Thyroid gland (tissue), 4 donors: Measurements from ENCODE around the gene XIAP.
"Not testable (repeated sequence)": the region's sequence is repeated elsewhere in the genome, so short reads cannot be mapped to it uniquely, and the experiment has no call there.

Experiments used
- POLR2A ChIP-seq, 2 donors: fragments of 450-650 bp; IDR thresholded peaks; one replicate each; pipeline ENCODE4 v1.6.1; 2017; ENCODE audit warnings: antibody characterized with exemption in 2 of 2, mild to moderate bottlenecking in 2 of 2, moderate library complexity in 1 of 2
- TF ChIP-seq, protein P1 (sequence below), 6 experiments: fragments of 200-600 bp in 3 of 6; fragments of 450-650 bp in 3 of 6; sonication (generic) in 3 of 6; IDR thresholded peaks; one replicate each; pipeline ENCODE4 v1.5.1; 2016 to 2019; ENCODE audit warnings: antibody characterized with exemption in 6 of 6, mild to moderate bottlenecking in 2 of 6, inconsistent platforms in 1 of 6, moderate library complexity in 1 of 6

DNA sequence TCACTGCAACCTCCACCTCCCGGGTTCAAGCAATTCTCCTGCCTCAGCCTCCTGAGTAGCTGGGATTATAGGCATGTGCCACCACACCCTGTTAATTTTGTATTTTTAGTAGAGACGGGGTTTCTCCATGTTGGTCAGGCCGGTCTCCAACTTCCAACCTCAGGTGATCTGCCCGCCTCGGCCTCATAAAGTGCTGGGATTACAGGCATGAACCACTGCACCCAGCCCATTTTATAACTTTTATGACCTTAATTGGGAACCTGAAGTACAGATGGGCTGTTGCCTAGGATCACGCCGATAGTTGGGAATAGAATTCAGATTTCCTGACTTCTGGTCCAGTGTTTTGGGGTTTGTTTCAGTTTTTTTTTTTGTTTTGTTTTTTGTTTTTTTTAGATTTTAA is 43.4 kb downstream of the XIAP start:
- TF ChIP-seq, protein P1, sequence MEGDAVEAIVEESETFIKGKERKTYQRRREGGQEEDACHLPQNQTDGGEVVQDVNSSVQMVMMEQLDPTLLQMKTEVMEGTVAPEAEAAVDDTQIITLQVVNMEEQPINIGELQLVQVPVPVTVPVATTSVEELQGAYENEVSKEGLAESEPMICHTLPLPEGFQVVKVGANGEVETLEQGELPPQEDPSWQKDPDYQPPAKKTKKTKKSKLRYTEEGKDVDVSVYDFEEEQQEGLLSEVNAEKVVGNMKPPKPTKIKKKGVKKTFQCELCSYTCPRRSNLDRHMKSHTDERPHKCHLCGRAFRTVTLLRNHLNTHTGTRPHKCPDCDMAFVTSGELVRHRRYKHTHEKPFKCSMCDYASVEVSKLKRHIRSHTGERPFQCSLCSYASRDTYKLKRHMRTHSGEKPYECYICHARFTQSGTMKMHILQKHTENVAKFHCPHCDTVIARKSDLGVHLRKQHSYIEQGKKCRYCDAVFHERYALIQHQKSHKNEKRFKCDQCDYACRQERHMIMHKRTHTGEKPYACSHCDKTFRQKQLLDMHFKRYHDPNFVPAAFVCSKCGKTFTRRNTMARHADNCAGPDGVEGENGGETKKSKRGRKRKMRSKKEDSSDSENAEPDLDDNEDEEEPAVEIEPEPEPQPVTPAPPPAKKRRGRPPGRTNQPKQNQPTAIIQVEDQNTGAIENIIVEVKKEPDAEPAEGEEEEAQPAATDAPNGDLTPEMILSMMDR (IDR thresholded peaks at IDR 0.05), result not testable (repeated sequence)
- TF ChIP-seq POLR2A (IDR thresholded peaks at IDR 0.05), result not testable (repeated sequence)
